Bronchial epithelial cell (primary cell): ENCODE data around the gene LCN9. TPM values are rescaled to one million over a fixed set of nuclear protein-coding genes. Genes with fewer than 3 reads are reported as not detected.

ENCODE experiments used
- DNase-seq: peaks from one replicate; pipeline ENCODE4 v3.0.0-alpha.2; 2010; ENCODE audit warnings: low read depth
- FAIRE-seq: peaks from 2 replicates; lab custom pipeline; 2011; peaks lifted over from hg19 to GRCh38; lab: Jason Lieb, UNC
- H3K27me3 ChIP-seq: 2 replicates; pipeline ENCODE4 v1.5.1; 2011; ENCODE audit warnings: low read length; ENCODE audit not compliant: control insufficient read depth, insufficient read depth
- H3K36me3 ChIP-seq: 2 replicates; pipeline ENCODE4 v1.5.1; 2011; ENCODE audit warnings: low read length; ENCODE audit not compliant: control insufficient read depth, insufficient read depth
- H3K4me3 ChIP-seq: 2 replicates; pipeline ENCODE4 v1.5.1; 2011; ENCODE audit warnings: mild to moderate bottlenecking, low read depth, low read length, control low read depth
- CTCF ChIP-seq: IDR thresholded peaks from 2 replicates; pipeline ENCODE4 v1.5.1; 2011; ENCODE audit warnings: mild to moderate bottlenecking, moderate library complexity, low read length, control low read depth, inconsistent platforms; ENCODE audit not compliant: insufficient read depth, severe bottlenecking
- total RNA-seq: library from RNA; depleted of rRNA; stranded (reverse); fragments of >200 nt; gene quantifications from 2 replicates; pipeline ENCODE4 v1.2.1, GENCODE V29; 2014

LCN9 gene
- total RNA-seq, 1 donor from 2014 or later = not detected

- Histone ChIP-seq H3K4me3 (no peak overlapping the region), H3K36me3 (no peaks in the 10 kb centered on the region), H3K27me3 (no peaks in the 10 kb centered on the region)
- FAIRE-seq = no peak
- DNase-seq = no peak
- no peak for TF ChIP-seq CTCF
Measured at GRCh38 chr9:135649508-135649907, 13.6 kb upstream of the LCN9 start.

GRCh38 chr9:135650408-135650807 is 12.7 kb upstream of the LCN9 start:
- H3K36me3 ChIP-seq = no peaks in the 10 kb centered on the region
- FAIRE-seq (peak; percentile 76), DNase-seq (no peak)
- H3K27me3 ChIP-seq = no peaks in the 10 kb centered on the region
- TF ChIP-seq CTCF = no peak
- no peak overlapping the region for H3K4me3 ChIP-seq

GRCh38 chr9:135655317-135655716 is 7.8 kb upstream of the LCN9 start:
- TF ChIP-seq CTCF = no peak
- FAIRE-seq (no peak), DNase-seq (no peak)
- Histone ChIP-seq H3K27me3 (no peaks in the 10 kb centered on the region), H3K36me3 (no peaks in the 10 kb centered on the region), H3K4me3 (no peak overlapping the region)

- Histone ChIP-seq H3K27me3 (no peaks in the 10 kb centered on the region), H3K36me3 (no peaks in the 10 kb centered on the region), H3K4me3 (no peak overlapping the region)
- FAIRE-seq = peak; percentile 73
- TF ChIP-seq CTCF = no peak
- no peak for DNase-seq
Measured at GRCh38 chr9:135657416-135657815, 5.7 kb upstream of the LCN9 start.

- FAIRE-seq (no peak), DNase-seq (no peak)
- no peak for TF ChIP-seq CTCF
- H3K27me3 ChIP-seq = no peaks in the 10 kb centered on the region
- H3K36me3 ChIP-seq = no peaks in the 10 kb centered on the region
- no peak overlapping the region for H3K4me3 ChIP-seq
Measured at GRCh38 chr9:135659252-135659651, 3.9 kb upstream of the LCN9 start.

- TF ChIP-seq CTCF = no peak
- Histone ChIP-seq H3K27me3 (no peaks in the 10 kb centered on the region), H3K4me3 (no peak overlapping the region), H3K36me3 (no peaks in the 10 kb centered on the region)
- DNase-seq = no peak
- FAIRE-seq = no peak
Measured at GRCh38 chr9:135660407-135660806, 2.7 kb upstream of the LCN9 start.
